ENCODE results near the gene KCNMB4.

DNA sequence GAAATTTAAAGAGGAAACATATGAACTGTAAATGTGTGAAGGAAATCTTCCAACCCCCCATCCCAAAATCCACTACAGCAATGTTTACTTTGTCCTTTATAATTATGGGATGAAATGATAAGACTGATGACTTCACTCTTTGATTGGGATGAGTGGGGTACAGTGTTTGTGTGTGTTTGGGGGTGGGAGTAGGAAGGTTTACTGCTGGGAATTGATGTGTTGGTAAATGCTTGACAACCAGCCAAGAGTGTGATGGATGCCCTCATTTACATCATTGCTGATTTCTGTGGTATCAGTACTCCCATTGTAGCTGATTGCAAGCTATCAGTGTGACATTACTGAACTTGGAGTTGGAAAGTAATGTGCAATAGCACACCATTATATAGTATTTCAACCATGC, 90.9 kb downstream of the KCNMB4 start:
- no peak for TF ChIP-seq CTCF (IDR thresholded peaks at IDR 0.05; ENCODE audit: low read depth, low read length, poor library complexity, severe bottlenecking)
- no peak for TF ChIP-seq EZH2phosphoT487 (IDR thresholded peaks at IDR 0.05; ENCODE audit: borderline replicate concordance, low read length)
